Uterus (tissue), 4 donors: ENCODE measurements around the gene CACNG8. TPM values are rescaled to one million over a fixed set of nuclear protein-coding genes. Genes with fewer than 3 reads are reported as not detected.

Experiments
- DNase-seq, 2 donors: peaks; one replicate each; pipeline ENCODE4 v3.0.0-alpha.2; 2019 to 2020
- H3K27ac ChIP-seq, 2 donors: fragments of 200-600 bp; sonication (generic); 1 replicate in 1 of 2; 2 replicates in 1 of 2; pipeline ENCODE4 v1.5.1; 2016 to 2018
- H3K27me3 ChIP-seq, 2 donors: fragments of 200-600 bp; sonication (generic); one replicate each; pipeline ENCODE4 v1.5.1; 2018 to 2019; ENCODE audit warnings: control low read depth in 1 of 2
- H3K36me3 ChIP-seq, 2 donors: fragments of 200-600 bp; sonication (generic); one replicate each; pipeline ENCODE4 v1.5.1; 2019; ENCODE audit warnings: control low read depth in 1 of 2
- H3K4me1 ChIP-seq, 2 donors: fragments of 200-600 bp; sonication (generic); one replicate each; pipeline ENCODE4 v1.5.1; 2018 to 2019; ENCODE audit warnings: control low read depth in 1 of 2
- H3K4me3 ChIP-seq, 2 donors: fragments of 200-600 bp; sonication (generic); 1 replicate in 1 of 2; 2 replicates in 1 of 2; pipeline ENCODE4 v1.5.1; 2018 to 2019; ENCODE audit warnings: mild to moderate bottlenecking in 1 of 2
- H3K9me3 ChIP-seq, 2 donors: fragments of 200-600 bp; sonication (generic); one replicate each; pipeline ENCODE4 v1.5.1; 2019; ENCODE audit warnings: control low read depth in 1 of 2
- CTCF ChIP-seq, 4 experiments: fragments of 200-600 bp in 2 of 4; fragments of 450-650 bp in 2 of 4; sonication (generic) in 2 of 4; IDR thresholded peaks; one replicate each; pipeline ENCODE4 v1.5.1; 2016 to 2019; ENCODE audit warnings: antibody characterized with exemption in 4 of 4, mild to moderate bottlenecking in 2 of 4, moderate library complexity in 1 of 4
- POLR2A ChIP-seq, 2 donors: fragments of 450-650 bp; IDR thresholded peaks; one replicate each; pipeline ENCODE4 v1.6.1; 2016; ENCODE audit warnings: antibody characterized with exemption in 2 of 2, mild to moderate bottlenecking in 1 of 2, moderate library complexity in 1 of 2
- intact Hi-C: fragments of 100-400 bp; cut with DNase I; formaldehyde crosslinking; loops from one replicate; pipeline ENCODE4 v1.15.1; 2023; ENCODE audit warnings: low total_unique reads
- total RNA-seq, 4 donors: library from RNA; depleted of rRNA in 3 of 4; stranded (reverse); fragments of >200 nt in 3 of 4; gene quantifications; one replicate each; pipeline versions ENCODE4 v1.1.0 to v1.2.4, GENCODE V29; 2014 to 2023
- donor health status: DM: yes; HTN: yes; CAD: no.

CACNG8 gene
- total RNA-seq, 4 donors from 2014 or later, result 0.21 to 0.24 TPM; not detected in 2

DNA sequence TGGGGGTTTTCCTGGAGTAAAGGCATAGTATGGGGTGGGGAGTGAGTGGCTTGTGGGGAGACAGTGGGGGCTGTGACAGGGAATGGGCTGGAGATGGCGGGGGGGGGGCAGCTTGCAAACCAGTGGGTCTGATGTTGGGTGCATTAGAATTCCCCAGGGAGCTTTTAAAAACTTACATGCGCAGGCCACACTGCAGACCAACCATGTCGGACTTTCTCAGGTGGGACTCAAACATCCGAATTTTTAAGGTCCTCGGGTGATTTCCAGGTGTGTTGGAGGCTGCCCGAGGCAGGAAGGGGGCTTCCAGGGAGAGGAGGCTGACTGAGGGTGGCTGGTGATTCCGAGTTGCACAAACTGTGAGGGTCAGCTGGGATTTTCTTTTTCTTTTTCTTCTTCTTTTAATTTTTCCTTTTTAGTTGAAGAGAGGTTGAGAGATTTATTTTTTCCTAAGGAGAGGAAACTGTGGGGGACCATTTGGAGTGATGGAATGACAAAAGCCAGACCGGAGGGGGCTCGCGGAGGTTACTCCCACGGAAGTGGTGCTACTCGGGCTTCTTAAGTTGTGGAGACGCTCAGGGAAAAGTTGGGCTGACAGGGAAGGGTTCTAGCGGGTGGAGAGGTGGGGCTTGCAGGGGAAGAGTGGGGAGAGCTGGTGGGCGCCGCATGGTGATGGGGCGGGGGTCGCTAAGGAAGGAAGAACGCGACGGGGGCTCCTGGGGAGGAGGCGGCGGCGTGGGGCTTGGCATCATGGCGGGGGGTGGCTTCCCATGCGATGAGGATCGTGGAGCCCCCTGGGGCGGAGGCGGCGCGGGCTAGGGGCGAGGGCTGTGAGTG lies 997 bp upstream of the CACNG8 start:
- Histone ChIP-seq H3K4me3 (no peak overlapping the region), H3K4me1 (no peaks in the 10 kb centered on the region), H3K36me3 (no peaks in the 10 kb centered on the region), H3K9me3 (no peaks in the 10 kb centered on the region), H3K27ac (no peak overlapping the region), H3K27me3 (peaks cover 5 to 33% of the 10 kb centered on the region in 2 donors)
- no peak for DNase-seq
- intact Hi-C loops, result no loop called here
- TF ChIP-seq POLR2A (IDR thresholded peaks at IDR 0.05), result no peak
- TF ChIP-seq CTCF (IDR thresholded peaks at IDR 0.05), result no peak

- no peak for DNase-seq
- Histone ChIP-seq H3K36me3 (no peaks in the 10 kb centered on the region), H3K27me3 (peaks cover 5 to 18% of the 10 kb centered on the region in 2 donors), H3K4me1 (no peaks in the 10 kb centered on the region), H3K27ac (no peak overlapping the region), H3K4me3 (no peak overlapping the region), H3K9me3 (no peaks in the 10 kb centered on the region)
- intact Hi-C loops, result no loop called here
- TF ChIP-seq POLR2A (IDR thresholded peaks at IDR 0.05), result no peak
- TF ChIP-seq CTCF (IDR thresholded peaks at IDR 0.05), result no peak
These were observed 2.4 kb downstream of the CACNG8 start for GRCh38 chr19:53965091-53965490.

DNA sequence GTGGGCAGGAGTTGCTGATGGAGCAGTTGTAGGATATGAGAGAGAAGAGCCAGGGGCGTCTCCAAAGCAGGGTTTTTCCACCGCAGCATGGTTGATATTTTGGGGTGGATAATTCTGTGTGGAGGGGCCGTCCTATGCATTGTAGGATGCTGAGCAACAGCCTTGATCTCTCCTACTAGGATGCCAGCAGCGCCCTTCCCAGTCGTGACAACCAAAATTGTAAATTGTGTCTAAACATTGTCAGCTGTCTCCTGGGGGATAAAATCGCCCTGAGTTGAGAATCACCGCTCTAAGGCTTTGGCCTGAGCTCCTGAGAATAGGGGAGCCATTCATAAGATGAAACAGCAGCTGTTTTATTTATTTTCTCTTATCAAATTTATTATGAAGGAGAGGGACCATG lies 4.2 kb downstream of the CACNG8 start:
- Histone ChIP-seq H3K36me3 (no peaks in the 10 kb centered on the region), H3K4me3 (no peak overlapping the region), H3K4me1 (no peaks in the 10 kb centered on the region), H3K27me3 (peaks cover 0 to 2% of the 10 kb centered on the region in 2 donors), H3K9me3 (no peaks in the 10 kb centered on the region), H3K27ac (no peak overlapping the region)
- no peak for DNase-seq
- TF ChIP-seq POLR2A (IDR thresholded peaks at IDR 0.05) (no peak), CTCF (IDR thresholded peaks at IDR 0.05) (no peak)
- intact Hi-C loops, result no loop called here

GRCh38 chr19:53969366-53969765 lies 6.6 kb downstream of the CACNG8 start:
- Histone ChIP-seq H3K4me3 (no peak overlapping the region), H3K27ac (no peak overlapping the region), H3K36me3 (no peaks in the 10 kb centered on the region), H3K4me1 (no peaks in the 10 kb centered on the region), H3K9me3 (no peaks in the 10 kb centered on the region), H3K27me3 (no peaks in the 10 kb centered on the region)
- TF ChIP-seq CTCF (IDR thresholded peaks at IDR 0.05) (no peak), POLR2A (IDR thresholded peaks at IDR 0.05) (no peak)
- DNase-seq, result no peak
- intact Hi-C loops, result no loop called here

GRCh38 chr19:53971673-53972072 lies 8.9 kb downstream of the CACNG8 start:
- no peak for TF ChIP-seq POLR2A (IDR thresholded peaks at IDR 0.05)
- TF ChIP-seq CTCF (IDR thresholded peaks at IDR 0.05), result no peak
- Histone ChIP-seq H3K9me3 (no peaks in the 10 kb centered on the region), H3K27ac (no peak overlapping the region), H3K4me1 (no peaks in the 10 kb centered on the region), H3K27me3 (no peaks in the 10 kb centered on the region), H3K4me3 (no peak overlapping the region), H3K36me3 (no peaks in the 10 kb centered on the region)
- intact Hi-C loops, result no loop called here
- no peak for DNase-seq
